ENCODE measurements around the gene CYTH2.

- TF ChIP-seq CTCF (IDR thresholded peaks at IDR 0.05; ENCODE audit: insufficient read depth, low read length, poor library complexity, severe bottlenecking) (no peak), EZH2phosphoT487 (conservative IDR thresholded peaks at IDR 0.05; ENCODE audit: low read length) (no peak)
Observed at GRCh38 chr19:48421548-48421947, 47.6 kb upstream of the CYTH2 start.
